Lung (tissue), 12 donors: ENCODE data around the gene TMEM116. TPM values are rescaled to one million over a fixed set of nuclear protein-coding genes. Genes with fewer than 3 reads are reported as not detected.

Experiments
- ATAC-seq: fragments of 200-7000 bp; cut with Tn5 transposase; one replicate; pipeline ENCODE4 v1.9.1; 2020; ENCODE audit warnings: moderate number of reproducible peaks; ENCODE audit not compliant: insufficient read depth, low FRiP score
- DNase-seq, 3 donors: peaks; one replicate each; pipeline ENCODE4 v3.0.0-alpha.2; 2013 to 2017
- H3K27ac ChIP-seq, 2 donors: one replicate each; pipeline ENCODE4 v1.5.1; 2013; ENCODE audit warnings: mild to moderate bottlenecking in 2 of 2, moderate library complexity in 2 of 2, control low read depth in 1 of 2, inconsistent platforms in 1 of 2, low read depth in 1 of 2, low read length in 1 of 2
- H3K27me3 ChIP-seq, 3 donors: one replicate each; pipeline ENCODE4 v1.5.1; 2013; ENCODE audit warnings: low read length in 2 of 3; ENCODE audit not compliant: control insufficient read depth in 3 of 3, insufficient read depth in 3 of 3
- H3K36me3 ChIP-seq, 4 donors: one replicate each; pipeline ENCODE4 v1.5.1; 2013; ENCODE audit warnings: low read length in 4 of 4, mild to moderate bottlenecking in 1 of 4, moderate library complexity in 1 of 4; ENCODE audit not compliant: control insufficient read depth in 4 of 4, insufficient read depth in 4 of 4
- H3K4me1 ChIP-seq, 5 donors: one replicate each; pipeline ENCODE4 v1.5.1; 2013; ENCODE audit warnings: low read length in 5 of 5, mild to moderate bottlenecking in 2 of 5, moderate library complexity in 1 of 5; ENCODE audit not compliant: control insufficient read depth in 5 of 5, insufficient read depth in 5 of 5
- H3K4me3 ChIP-seq: one replicate; pipeline ENCODE4 v1.5.1; 2013; ENCODE audit warnings: mild to moderate bottlenecking, control low read depth, moderate library complexity
- H3K9ac ChIP-seq, 2 donors: one replicate each; pipeline ENCODE4 v1.5.1; 2013; ENCODE audit warnings: low read length in 2 of 2, control low read depth in 1 of 2; ENCODE audit not compliant: insufficient read depth in 1 of 2
- H3K9me3 ChIP-seq, 4 donors: one replicate each; pipeline ENCODE4 v1.5.1; 2013; ENCODE audit warnings: low read length in 3 of 4, mild to moderate bottlenecking in 1 of 4, moderate library complexity in 1 of 4; ENCODE audit not compliant: control insufficient read depth in 4 of 4, insufficient read depth in 3 of 4
- CTCF ChIP-seq: IDR thresholded peaks from 2 replicates; pipeline ENCODE4 v1.5.1; 2012; ENCODE audit warnings: mild to moderate bottlenecking; ENCODE audit errors: control extremely low read depth, extremely low read depth
- whole genome bisulfite sequencing, 2 donors: extraction: QIAGEN DNeasy Blood & Tissue Kit; methylation state at CpG; one replicate each; pipeline ENCODE4 v1.1.7; 2013; 5-methylcytosine and 5-hydroxymethylcytosine counted together
- polyA plus RNA-seq, 2 donors: library from polyadenylated mRNA; stranded (reverse); fragments of 200-250 nt; gene quantifications; one replicate each; pipeline ENCODE4 v1.2.1, GENCODE V29; 2013
- total RNA-seq, 2 donors: library from RNA; depleted of rRNA in 1 of 2; stranded (reverse); fragments of >200 nt in 1 of 2; gene quantifications; one replicate each; pipeline ENCODE4 v1.2.1, GENCODE V29; 2014 to 2021
- donor health status: control.
- donor health status: control.
- donor health status: Bipolar disorder and iron deficiency.
- donor health status: healthy.
- donor health status: DM: yes; HTN: yes; CAD: no.

TMEM116 gene
- total and polyA plus RNA-seq, 4 donors: 10.5 to 40.1 (median 14.6) TPM

GRCh38 chr12:111943929-111944328 is 69.0 kb downstream of the TMEM116 start:
- WGBS, 2 donors: 100% methylated on average over 1 of the region's 1 CpG
- Histone ChIP-seq H3K9me3 (no peaks in the 10 kb centered on the region), H3K9ac (no peak overlapping the region), H3K4me1 (peaks cover 0 to 3% (median 0%) of the 10 kb centered on the region in 5 donors), H3K4me3 (no peak overlapping the region), H3K36me3 (no peaks in the 10 kb centered on the region), H3K27ac (no peak overlapping the region), H3K27me3 (no peaks in the 10 kb centered on the region)
- DNase-seq: no peak
- no peak for TF ChIP-seq CTCF
- ATAC-seq: no peak

- H3K4me1 ChIP-seq: peaks cover 0 to 3% (median 0%) of the 10 kb centered on the region in 5 donors
Measured at GRCh38 chr12:111942557-111942956, 70.4 kb downstream of the TMEM116 start.

GRCh38 chr12:111937429-111937828 is 75.5 kb downstream of the TMEM116 start:
- TF ChIP-seq CTCF: no peak
- no peak for ATAC-seq
- DNase-seq: peak in 1 of 3 donors; percentile 1
- Histone ChIP-seq H3K4me3 (no peak overlapping the region), H3K9me3 (no peaks in the 10 kb centered on the region), H3K4me1 (peaks cover 0 to 2% (median 0%) of the 10 kb centered on the region in 5 donors), H3K27me3 (no peaks in the 10 kb centered on the region), H3K36me3 (peaks cover 0 to 7% (median 2%) of the 10 kb centered on the region in 4 donors), H3K9ac (no peak overlapping the region), H3K27ac (peak overlapping the region in 1 of 2 donors; percentile 84)
- 91 to 98% methylated on average over 1 of the region's 1 CpG for WGBS, 2 donors

More at GRCh38 chr12:111942557-111942956, 70.4 kb downstream of the TMEM116 start:
- no peak for TF ChIP-seq CTCF
- ATAC-seq (no peak), DNase-seq (no peak)
- Histone ChIP-seq H3K27me3 (no peaks in the 10 kb centered on the region), H3K36me3 (no peaks in the 10 kb centered on the region), H3K4me3 (no peak overlapping the region), H3K9me3 (no peaks in the 10 kb centered on the region), H3K27ac (no peak overlapping the region), H3K9ac (no peak overlapping the region)
- WGBS, 2 donors: 63 to 73% methylated on average over 5 of the region's 5 CpGs

GRCh38 chr12:111936869-111937268 is 76.1 kb downstream of the TMEM116 start:
- DNase-seq (no peak), ATAC-seq (no peak)
- Histone ChIP-seq H3K4me3 (no peak overlapping the region), H3K4me1 (peaks cover 0 to 2% (median 0%) of the 10 kb centered on the region in 5 donors), H3K9me3 (no peaks in the 10 kb centered on the region), H3K27me3 (no peaks in the 10 kb centered on the region), H3K36me3 (peaks cover 0 to 8% (median 2%) of the 10 kb centered on the region in 4 donors), H3K27ac (peak overlapping the region in 1 of 2 donors; percentile 84), H3K9ac (no peak overlapping the region)
- TF ChIP-seq CTCF: no peak
